ENCODE results near the gene C4orf50. TPM values are rescaled to one million over a fixed set of nuclear protein-coding genes. Genes with fewer than 3 reads are reported as not detected.

C4orf50 gene
- total and polyA plus RNA-seq, 5 donors from 2014 or later = 0.05 to 3.5 (median 0.11) TPM; not detected in 2

DNA sequence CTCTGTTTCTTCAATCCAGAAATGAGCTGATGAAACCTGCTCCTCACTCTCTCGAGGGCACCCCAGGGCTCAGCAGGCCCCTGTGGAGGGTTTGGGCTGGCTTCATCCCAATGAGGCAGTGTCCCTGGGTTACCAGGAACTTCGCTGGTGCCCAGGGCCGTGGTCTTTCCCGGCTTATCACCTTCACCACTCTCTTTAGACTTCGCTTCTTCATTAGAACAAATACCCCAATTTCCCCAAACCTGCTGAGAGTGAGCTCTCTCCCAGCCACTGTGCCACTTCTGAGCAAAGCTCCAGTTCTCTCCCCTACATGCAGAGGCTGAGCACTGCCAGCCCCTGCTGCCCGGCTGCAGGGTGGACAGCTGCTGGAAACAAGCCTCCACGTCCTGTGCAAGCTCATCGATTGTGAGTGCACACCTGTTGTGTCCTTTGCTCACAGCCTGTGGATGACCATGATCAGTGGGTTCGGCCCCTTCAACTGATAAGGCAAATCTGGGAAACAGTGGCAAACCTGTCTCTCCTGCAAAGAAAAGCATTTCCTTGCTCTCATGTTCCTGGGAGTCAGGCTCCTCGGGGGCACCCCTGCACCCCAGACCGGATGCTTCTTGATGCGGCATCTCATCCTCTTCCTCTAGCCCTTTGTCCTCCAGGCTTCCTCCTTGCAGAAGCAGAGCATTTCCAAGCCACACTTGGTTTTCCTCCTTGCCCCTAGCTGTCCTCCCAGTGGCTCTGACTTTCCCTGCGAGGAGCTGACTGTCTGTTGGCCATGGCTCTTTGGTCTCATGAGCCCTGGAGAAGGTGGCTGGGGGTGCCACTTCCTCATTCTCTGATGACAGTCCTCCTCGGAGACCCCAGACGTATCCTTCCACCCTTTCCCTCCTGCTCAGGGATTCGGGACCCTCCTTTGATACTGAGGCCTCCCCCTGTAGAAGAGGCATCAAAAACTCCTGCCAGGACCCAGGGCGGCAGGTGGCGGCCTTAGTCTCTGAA lies 28.7 kb downstream of the C4orf50 start:
- Histone ChIP-seq H3K4me3 (ENCODE audit: low read depth, low read length) (no peak overlapping the region), H3K27ac (ENCODE audit: insufficient read depth, low read length, poor library complexity, severe bottlenecking) (no peak overlapping the region), H3K27me3 (ENCODE audit: control insufficient read depth, insufficient read depth, low read length) (no peaks in the 10 kb centered on the region), H3K36me3 (ENCODE audit: control insufficient read depth, insufficient read depth, low read length) (no peaks in the 10 kb centered on the region), H3K9me3 (ENCODE audit: control insufficient read depth in 2 of 2, low read length in 2 of 2) (peaks cover 4 to 6% of the 10 kb centered on the region in 2 experiments), H3K4me1 (ENCODE audit: control insufficient read depth, insufficient read depth, low read length, poor library complexity, severe bottlenecking) (no peaks in the 10 kb centered on the region)
- no peaks in the 10 kb centered on the region for H3K27me3 Mint-ChIP-seq
- peaks cover 3% of the 10 kb centered on the region for H3K36me3 Mint-ChIP-seq
- H3K9me3 Mint-ChIP-seq = peaks cover 0 to 6% (median 2%) of the 10 kb centered on the region in 7 donors
- ATAC-seq (ENCODE audit: low read depth in 2 of 2) (no peak), DNase-seq (no peak)
- no peak overlapping the region for H3K4me3 Mint-ChIP-seq
- no peaks in the 10 kb centered on the region for H3K4me1 Mint-ChIP-seq
- H3K27ac Mint-ChIP-seq = no peak overlapping the region

- Mint-ChIP-seq H3K9me3 (peaks cover 0 to 17% (median 4%) of the 10 kb centered on the region in 7 donors), H3K4me1 (no peaks in the 10 kb centered on the region), H3K27me3 (peaks cover 6% of the 10 kb centered on the region), H3K27ac (peak overlapping the region in 1 of 3 donors; percentile 44), H3K36me3 (peaks cover 5% of the 10 kb centered on the region), H3K4me3 (no peak overlapping the region)
- Histone ChIP-seq H3K36me3 (ENCODE audit: control insufficient read depth, insufficient read depth, low read length) (no peaks in the 10 kb centered on the region), H3K27me3 (ENCODE audit: control insufficient read depth, insufficient read depth, low read length) (no peaks in the 10 kb centered on the region), H3K4me3 (ENCODE audit: low read depth, low read length) (no peak overlapping the region), H3K4me1 (ENCODE audit: control insufficient read depth, insufficient read depth, low read length, poor library complexity, severe bottlenecking) (no peaks in the 10 kb centered on the region), H3K27ac (ENCODE audit: insufficient read depth, low read length, poor library complexity, severe bottlenecking) (no peak overlapping the region), H3K9me3 (ENCODE audit: control insufficient read depth in 2 of 2, low read length in 2 of 2) (peaks cover 5 to 8% of the 10 kb centered on the region in 2 experiments)
- DNase-seq (no peak), ATAC-seq (ENCODE audit: low read depth in 2 of 2) (no peak)
Observed at GRCh38 chr4:5988086-5988845, 30.0 kb downstream of the C4orf50 start.

- Mint-ChIP-seq H3K27me3 (peaks cover 15% of the 10 kb centered on the region), H3K9me3 (peaks cover 0 to 17% (median 6%) of the 10 kb centered on the region in 7 donors), H3K4me1 (no peaks in the 10 kb centered on the region), H3K36me3 (peaks cover 5% of the 10 kb centered on the region), H3K4me3 (no peak overlapping the region), H3K27ac (no peak overlapping the region)
- Histone ChIP-seq H3K27ac (ENCODE audit: insufficient read depth, low read length, poor library complexity, severe bottlenecking) (no peak overlapping the region), H3K9me3 (ENCODE audit: control insufficient read depth in 2 of 2, low read length in 2 of 2) (peaks cover 5 to 8% of the 10 kb centered on the region in 2 experiments), H3K4me3 (ENCODE audit: low read depth, low read length) (no peak overlapping the region), H3K27me3 (ENCODE audit: control insufficient read depth, insufficient read depth, low read length) (no peaks in the 10 kb centered on the region), H3K36me3 (ENCODE audit: control insufficient read depth, insufficient read depth, low read length) (no peaks in the 10 kb centered on the region), H3K4me1 (ENCODE audit: control insufficient read depth, insufficient read depth, low read length, poor library complexity, severe bottlenecking) (no peaks in the 10 kb centered on the region)
- ATAC-seq (ENCODE audit: low read depth in 2 of 2) (no peak), DNase-seq (no peak)
Observed at GRCh38 chr4:5984843-5985242, 33.4 kb downstream of the C4orf50 start.

- Mint-ChIP-seq H3K4me1 (no peaks in the 10 kb centered on the region), H3K27ac (no peak overlapping the region)
- H3K36me3 ChIP-seq (ENCODE audit: control insufficient read depth, insufficient read depth, low read length) = no peaks in the 10 kb centered on the region
Observed at GRCh38 chr4:5982156-5982973, 35.9 kb downstream of the C4orf50 start.

GRCh38 chr4:5980436-5981155 lies 37.6 kb downstream of the C4orf50 start:
- no peaks in the 10 kb centered on the region for H3K36me3 ChIP-seq (ENCODE audit: control insufficient read depth, insufficient read depth, low read length)
- Mint-ChIP-seq H3K36me3 (peaks cover 5% of the 10 kb centered on the region), H3K4me3 (no peak overlapping the region), H3K27ac (no peak overlapping the region), H3K9me3 (peaks cover 0 to 17% (median 6%) of the 10 kb centered on the region in 7 donors), H3K27me3 (peaks cover 42% of the 10 kb centered on the region), H3K4me1 (no peaks in the 10 kb centered on the region)
- ATAC-seq (ENCODE audit: low read depth in 2 of 2) (no peak), DNase-seq (no peak)
- H3K27me3 ChIP-seq (ENCODE audit: control insufficient read depth, insufficient read depth, low read length) = no peaks in the 10 kb centered on the region
- H3K4me1 ChIP-seq (ENCODE audit: control insufficient read depth, insufficient read depth, low read length, poor library complexity, severe bottlenecking) = no peaks in the 10 kb centered on the region
- H3K4me3 ChIP-seq (ENCODE audit: low read depth, low read length) = no peak overlapping the region
- no peak overlapping the region for H3K27ac ChIP-seq (ENCODE audit: insufficient read depth, low read length, poor library complexity, severe bottlenecking)
- H3K9me3 ChIP-seq (ENCODE audit: control insufficient read depth in 2 of 2, low read length in 2 of 2) = peaks cover 5 to 8% of the 10 kb centered on the region in 2 experiments

More at GRCh38 chr4:5982156-5982973, 35.9 kb downstream of the C4orf50 start:
- no peak overlapping the region for H3K4me3 ChIP-seq (ENCODE audit: low read depth, low read length)
- H3K27me3 ChIP-seq (ENCODE audit: control insufficient read depth, insufficient read depth, low read length) = no peaks in the 10 kb centered on the region
- peaks cover 0 to 17% (median 6%) of the 10 kb centered on the region in 7 donors for H3K9me3 Mint-ChIP-seq
- H3K4me1 ChIP-seq (ENCODE audit: control insufficient read depth, insufficient read depth, low read length, poor library complexity, severe bottlenecking) = no peaks in the 10 kb centered on the region
- H3K4me3 Mint-ChIP-seq = no peak overlapping the region
- no peak overlapping the region for H3K27ac ChIP-seq (ENCODE audit: insufficient read depth, low read length, poor library complexity, severe bottlenecking)
- peaks cover 5% of the 10 kb centered on the region for H3K36me3 Mint-ChIP-seq
- no peak for ATAC-seq (ENCODE audit: low read depth in 2 of 2)
- peaks cover 5 to 8% of the 10 kb centered on the region in 2 experiments for H3K9me3 ChIP-seq (ENCODE audit: control insufficient read depth in 2 of 2, low read length in 2 of 2)
- no peak for DNase-seq
- H3K27me3 Mint-ChIP-seq = peaks cover 36% of the 10 kb centered on the region

DNA sequence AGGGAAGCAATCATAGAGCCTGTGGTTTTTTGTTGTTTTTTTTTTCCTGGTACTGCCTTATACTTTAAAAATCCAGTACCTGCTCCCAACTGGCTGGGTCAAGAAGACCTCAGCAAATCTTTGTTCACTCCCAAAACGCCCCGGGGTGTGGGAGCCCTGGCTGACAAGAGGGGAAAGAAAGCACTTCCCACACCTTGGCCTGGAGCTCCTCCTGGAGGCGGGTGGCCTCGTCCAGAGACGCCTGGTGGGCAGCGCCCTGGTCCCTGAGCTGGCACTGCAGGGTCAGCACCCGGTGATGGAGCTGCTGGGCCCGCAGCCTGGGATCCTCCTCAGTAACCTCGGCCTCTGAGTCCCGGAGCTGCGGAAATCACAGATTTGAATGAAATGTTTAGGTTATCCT lies 38.2 kb downstream of the C4orf50 start:
- Histone ChIP-seq H3K9me3 (ENCODE audit: control insufficient read depth in 2 of 2, low read length in 2 of 2) (peaks cover 5 to 7% of the 10 kb centered on the region in 2 experiments), H3K4me1 (ENCODE audit: control insufficient read depth, insufficient read depth, low read length, poor library complexity, severe bottlenecking) (no peaks in the 10 kb centered on the region), H3K27me3 (ENCODE audit: control insufficient read depth, insufficient read depth, low read length) (no peaks in the 10 kb centered on the region), H3K4me3 (ENCODE audit: low read depth, low read length) (no peak overlapping the region), H3K36me3 (ENCODE audit: control insufficient read depth, insufficient read depth, low read length) (no peaks in the 10 kb centered on the region), H3K27ac (ENCODE audit: insufficient read depth, low read length, poor library complexity, severe bottlenecking) (no peak overlapping the region)
- Mint-ChIP-seq H3K4me3 (no peak overlapping the region), H3K27me3 (peaks cover 42% of the 10 kb centered on the region), H3K9me3 (peaks cover 0 to 16% (median 6%) of the 10 kb centered on the region in 7 donors), H3K27ac (no peak overlapping the region), H3K36me3 (peaks cover 5% of the 10 kb centered on the region), H3K4me1 (no peaks in the 10 kb centered on the region)
- no peak for DNase-seq
- no peak for ATAC-seq (ENCODE audit: low read depth in 2 of 2)

DNA sequence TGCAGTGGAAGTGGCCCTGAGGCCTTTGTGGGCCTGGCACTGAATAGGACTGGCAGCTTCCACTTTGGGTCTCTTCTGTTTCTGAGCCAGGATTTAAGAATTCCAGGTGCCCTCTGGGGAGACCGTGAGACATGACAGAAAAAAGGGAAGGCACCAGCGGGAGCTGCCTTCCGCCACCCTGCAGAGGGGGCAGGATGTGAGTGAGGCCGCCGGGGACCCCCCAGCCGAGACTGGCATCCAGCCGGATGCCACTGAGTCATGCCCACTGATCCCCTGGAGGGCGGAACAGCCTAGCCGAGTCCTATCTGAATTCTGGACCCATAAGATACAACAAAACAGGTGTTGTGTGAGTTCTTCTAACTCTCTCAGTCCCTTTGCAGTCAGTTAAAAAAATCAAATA lies 41.3 kb downstream of the C4orf50 start:
- H3K36me3 Mint-ChIP-seq = no peaks in the 10 kb centered on the region
- no peaks in the 10 kb centered on the region for H3K9me3 Mint-ChIP-seq
- H3K9me3 ChIP-seq (ENCODE audit: control insufficient read depth in 2 of 2, low read length in 2 of 2) = no peaks in the 10 kb centered on the region
- no peaks in the 10 kb centered on the region for H3K36me3 ChIP-seq (ENCODE audit: control insufficient read depth, insufficient read depth, low read length)
- H3K4me1 Mint-ChIP-seq = no peaks in the 10 kb centered on the region
- H3K27ac ChIP-seq (ENCODE audit: insufficient read depth, low read length, poor library complexity, severe bottlenecking) = no peak overlapping the region
- H3K4me1 ChIP-seq (ENCODE audit: control insufficient read depth, insufficient read depth, low read length, poor library complexity, severe bottlenecking) = no peaks in the 10 kb centered on the region
- no peak overlapping the region for H3K4me3 Mint-ChIP-seq
- ATAC-seq (ENCODE audit: low read depth in 2 of 2) (no peak), DNase-seq (no peak)
- no peak overlapping the region for H3K27ac Mint-ChIP-seq
- H3K27me3 Mint-ChIP-seq = peaks cover 36% of the 10 kb centered on the region
- no peak overlapping the region for H3K4me3 ChIP-seq (ENCODE audit: low read depth, low read length)
- no peaks in the 10 kb centered on the region for H3K27me3 ChIP-seq (ENCODE audit: control insufficient read depth, insufficient read depth, low read length)
